Measurements from ENCODE around the gene COMMD3.

Gene COMMD3

DNA sequence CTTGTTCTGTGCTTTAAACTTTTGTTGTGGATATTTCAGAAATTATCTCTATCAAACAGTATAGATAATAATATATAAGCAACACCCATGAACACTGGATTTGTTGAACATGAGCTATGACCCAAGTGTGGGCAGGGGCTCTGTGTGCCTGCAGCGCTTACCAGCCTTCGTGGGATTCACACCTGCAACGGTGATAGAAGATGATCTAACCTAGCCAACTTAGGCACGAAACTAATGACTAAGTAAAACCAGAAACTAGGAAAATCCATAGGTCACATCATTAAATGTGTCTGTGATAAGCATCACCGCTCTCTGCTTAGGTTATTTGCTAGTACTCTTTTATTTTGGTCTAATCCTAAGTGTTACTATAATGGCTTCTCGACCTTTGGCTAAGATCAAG lies 47.1 kb downstream of the COMMD3 start:
- no peaks in the 10 kb centered on the region for H3K27me3 ChIP-seq (ENCODE audit: insufficient read depth, low read length, poor library complexity)
- TF ChIP-seq, protein P1, sequence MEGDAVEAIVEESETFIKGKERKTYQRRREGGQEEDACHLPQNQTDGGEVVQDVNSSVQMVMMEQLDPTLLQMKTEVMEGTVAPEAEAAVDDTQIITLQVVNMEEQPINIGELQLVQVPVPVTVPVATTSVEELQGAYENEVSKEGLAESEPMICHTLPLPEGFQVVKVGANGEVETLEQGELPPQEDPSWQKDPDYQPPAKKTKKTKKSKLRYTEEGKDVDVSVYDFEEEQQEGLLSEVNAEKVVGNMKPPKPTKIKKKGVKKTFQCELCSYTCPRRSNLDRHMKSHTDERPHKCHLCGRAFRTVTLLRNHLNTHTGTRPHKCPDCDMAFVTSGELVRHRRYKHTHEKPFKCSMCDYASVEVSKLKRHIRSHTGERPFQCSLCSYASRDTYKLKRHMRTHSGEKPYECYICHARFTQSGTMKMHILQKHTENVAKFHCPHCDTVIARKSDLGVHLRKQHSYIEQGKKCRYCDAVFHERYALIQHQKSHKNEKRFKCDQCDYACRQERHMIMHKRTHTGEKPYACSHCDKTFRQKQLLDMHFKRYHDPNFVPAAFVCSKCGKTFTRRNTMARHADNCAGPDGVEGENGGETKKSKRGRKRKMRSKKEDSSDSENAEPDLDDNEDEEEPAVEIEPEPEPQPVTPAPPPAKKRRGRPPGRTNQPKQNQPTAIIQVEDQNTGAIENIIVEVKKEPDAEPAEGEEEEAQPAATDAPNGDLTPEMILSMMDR (IDR thresholded peaks at IDR 0.05; ENCODE audit: borderline replicate concordance, extremely low read depth, low read length, poor library complexity, severe bottlenecking) = no peak
- no peak for TF ChIP-seq EZH2 (IDR thresholded peaks at IDR 0.05; ENCODE audit: borderline replicate concordance, low read depth, low read length, severe bottlenecking)
- H3K27ac ChIP-seq (ENCODE audit: low read length) = no peak overlapping the region
- no peak for ATAC-seq (ENCODE audit: insufficient read depth, low read depth)
- no peaks in the 10 kb centered on the region for H3K4me1 ChIP-seq (ENCODE audit: insufficient read depth, low read length)
- no peaks in the 10 kb centered on the region for H3K79me2 ChIP-seq (ENCODE audit: insufficient read depth, low read length)
- H2AFZ ChIP-seq (ENCODE audit: low read depth, low read length) = no peak overlapping the region
- H3K9me3 ChIP-seq (ENCODE audit: insufficient read depth, low read length, severe bottlenecking) = no peaks in the 10 kb centered on the region
- no peak for DNase-seq
- H3K36me3 ChIP-seq (ENCODE audit: insufficient read depth, low read length) = no peaks in the 10 kb centered on the region
- H3K4me3 ChIP-seq (ENCODE audit: low read depth in 1 of 2, low read length in 2 of 2) = no peak overlapping the region
- no peaks in the 10 kb centered on the region for H4K20me1 ChIP-seq (ENCODE audit: insufficient read depth, low read length)
- H3K4me2 ChIP-seq (ENCODE audit: insufficient read depth, low read length) = no peak overlapping the region
- no peak overlapping the region for H3K9ac ChIP-seq (ENCODE audit: low read depth, low read length)

DNA sequence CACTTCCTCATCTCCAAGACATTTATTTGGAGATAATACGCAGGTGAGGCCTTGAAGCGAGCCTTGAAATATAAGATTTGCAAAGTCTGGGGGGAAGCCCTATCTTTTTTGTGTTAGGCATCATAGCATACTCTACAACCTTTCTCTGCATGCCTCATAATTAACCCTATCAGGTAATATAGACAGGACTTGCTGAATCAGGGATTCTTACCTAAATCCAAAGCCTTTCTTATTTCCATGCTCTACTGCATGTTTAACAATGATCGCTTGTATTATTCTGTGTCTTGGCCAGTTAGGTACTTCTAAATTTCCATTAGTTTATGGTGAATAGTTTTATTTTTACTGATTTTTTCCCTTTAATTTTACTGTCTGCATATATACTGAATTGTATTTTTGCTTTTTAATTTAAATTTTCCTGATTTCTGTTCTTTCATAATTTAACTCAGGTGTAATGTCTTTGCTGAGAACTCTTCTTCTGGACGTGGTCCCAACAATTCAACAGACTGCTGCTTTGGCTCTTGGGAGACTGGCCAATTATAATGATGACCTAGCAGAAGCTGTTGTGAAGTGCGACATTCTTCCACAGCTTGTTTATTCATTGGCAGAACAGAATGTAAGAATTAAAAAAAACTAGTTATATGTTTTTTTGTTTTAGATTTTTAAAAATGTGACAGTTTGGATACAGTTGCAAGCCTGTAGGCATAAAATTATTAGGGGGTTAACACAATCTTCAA lies 48.4 kb downstream of the COMMD3 start:
- no peak for ATAC-seq (ENCODE audit: insufficient read depth, low read depth)

DNA sequence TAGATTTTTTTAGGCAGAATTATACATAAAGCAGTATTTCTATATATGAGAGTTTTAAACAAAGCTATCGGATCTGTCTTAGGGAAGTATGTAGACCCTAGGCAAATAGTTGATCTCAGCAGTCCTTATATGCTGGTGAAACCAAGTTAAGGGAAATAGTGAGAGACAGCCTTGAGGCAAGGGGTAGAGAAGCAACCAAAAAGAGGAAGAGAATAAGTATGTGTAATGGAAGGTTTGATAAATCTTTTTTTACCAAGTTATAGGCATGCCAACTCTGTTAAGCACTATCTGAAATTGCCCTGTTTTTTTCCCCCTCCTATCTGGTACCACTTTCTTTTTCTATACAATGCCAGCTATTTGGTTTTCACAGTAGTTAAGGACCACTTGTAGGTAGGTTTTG lies 49.0 kb downstream of the COMMD3 start:
- Histone ChIP-seq H2AFZ (ENCODE audit: low read depth, low read length) (no peak overlapping the region), H3K36me3 (ENCODE audit: insufficient read depth, low read length) (no peaks in the 10 kb centered on the region), H4K20me1 (ENCODE audit: insufficient read depth, low read length) (no peaks in the 10 kb centered on the region), H3K4me3 (ENCODE audit: low read depth in 1 of 2, low read length in 2 of 2) (no peak overlapping the region), H3K27ac (ENCODE audit: low read length) (no peak overlapping the region), H3K9me3 (ENCODE audit: insufficient read depth, low read length, severe bottlenecking) (no peaks in the 10 kb centered on the region), H3K4me1 (ENCODE audit: insufficient read depth, low read length) (peaks cover 7% of the 10 kb centered on the region), H3K27me3 (ENCODE audit: insufficient read depth, low read length, poor library complexity) (no peaks in the 10 kb centered on the region), H3K4me2 (ENCODE audit: insufficient read depth, low read length) (no peak overlapping the region), H3K79me2 (ENCODE audit: insufficient read depth, low read length) (no peaks in the 10 kb centered on the region), H3K9ac (ENCODE audit: low read depth, low read length) (no peak overlapping the region)
- DNase-seq (no peak), ATAC-seq (ENCODE audit: insufficient read depth, low read depth) (no peak)
- TF ChIP-seq, protein P1 (IDR thresholded peaks at IDR 0.05; ENCODE audit: borderline replicate concordance, extremely low read depth, low read length, poor library complexity, severe bottlenecking) = no peak
- no peak for TF ChIP-seq EZH2 (IDR thresholded peaks at IDR 0.05; ENCODE audit: borderline replicate concordance, low read depth, low read length, severe bottlenecking)

More for the DNA sequence above, 48.4 kb downstream of the COMMD3 start:
- Histone ChIP-seq H3K4me3 (ENCODE audit: low read depth in 1 of 2, low read length in 2 of 2) (no peak overlapping the region), H4K20me1 (ENCODE audit: insufficient read depth, low read length) (no peaks in the 10 kb centered on the region), H3K27me3 (ENCODE audit: insufficient read depth, low read length, poor library complexity) (no peaks in the 10 kb centered on the region), H3K4me2 (ENCODE audit: insufficient read depth, low read length) (no peak overlapping the region), H3K36me3 (ENCODE audit: insufficient read depth, low read length) (no peaks in the 10 kb centered on the region), H3K9ac (ENCODE audit: low read depth, low read length) (no peak overlapping the region), H2AFZ (ENCODE audit: low read depth, low read length) (no peak overlapping the region), H3K9me3 (ENCODE audit: insufficient read depth, low read length, severe bottlenecking) (no peaks in the 10 kb centered on the region), H3K27ac (ENCODE audit: low read length) (no peak overlapping the region), H3K4me1 (ENCODE audit: insufficient read depth, low read length) (no peaks in the 10 kb centered on the region; the same call in 1 of the 2 replicates), H3K79me2 (ENCODE audit: insufficient read depth, low read length) (no peaks in the 10 kb centered on the region)
- no peak for TF ChIP-seq EZH2 (IDR thresholded peaks at IDR 0.05; ENCODE audit: borderline replicate concordance, low read depth, low read length, severe bottlenecking)
- TF ChIP-seq, protein P1 (IDR thresholded peaks at IDR 0.05; ENCODE audit: borderline replicate concordance, extremely low read depth, low read length, poor library complexity, severe bottlenecking) = no peak
- DNase-seq = no peak

All from DND-41 (cell line).